VCaP (cell line): ENCODE results near the gene C1orf159.
"Not testable (repeated sequence)": the region's sequence is repeated elsewhere in the genome, so short reads cannot be mapped to it uniquely, and the experiment has no call there.

Source experiments
- H3K27ac ChIP-seq: fragments of 450-650 bp; 2 replicates; pipeline ENCODE4 v1.5.1; 2017
- TF ChIP-seq, protein P1 (sequence below): fragments of 450-650 bp; conservative IDR thresholded peaks from 2 replicates; pipeline ENCODE4 v1.5.1; 2017; ENCODE audit warnings: mild to moderate bottlenecking, moderate library complexity

Gene C1orf159

DNA sequence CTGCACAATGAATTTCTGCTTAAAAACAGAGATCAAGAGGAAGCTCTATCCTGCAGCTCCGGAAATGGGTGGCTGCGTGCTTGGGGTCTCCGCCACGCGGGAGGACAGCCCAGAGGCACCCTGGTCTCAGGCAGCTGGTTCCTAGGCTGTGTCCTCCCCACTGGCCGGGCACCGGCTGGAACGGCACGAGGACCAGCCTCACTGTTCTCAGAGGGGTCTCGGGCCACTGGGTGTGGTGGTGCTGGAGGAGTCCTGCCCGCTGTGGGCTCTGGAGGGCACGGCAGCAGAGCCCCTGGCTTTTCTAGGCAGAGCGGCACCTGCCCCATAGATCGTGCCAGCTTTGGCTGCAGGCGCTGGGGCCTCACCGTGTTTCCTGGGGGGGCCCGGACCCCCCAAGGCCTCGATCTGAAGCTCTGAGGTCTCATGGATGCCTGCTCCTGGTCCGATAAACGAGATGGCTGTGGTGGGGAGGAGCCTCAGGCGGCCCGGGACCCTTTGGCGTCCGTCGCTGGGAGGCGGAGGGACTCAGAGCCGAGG is 33.6 kb downstream of the C1orf159 start:
- TF ChIP-seq, protein P1, sequence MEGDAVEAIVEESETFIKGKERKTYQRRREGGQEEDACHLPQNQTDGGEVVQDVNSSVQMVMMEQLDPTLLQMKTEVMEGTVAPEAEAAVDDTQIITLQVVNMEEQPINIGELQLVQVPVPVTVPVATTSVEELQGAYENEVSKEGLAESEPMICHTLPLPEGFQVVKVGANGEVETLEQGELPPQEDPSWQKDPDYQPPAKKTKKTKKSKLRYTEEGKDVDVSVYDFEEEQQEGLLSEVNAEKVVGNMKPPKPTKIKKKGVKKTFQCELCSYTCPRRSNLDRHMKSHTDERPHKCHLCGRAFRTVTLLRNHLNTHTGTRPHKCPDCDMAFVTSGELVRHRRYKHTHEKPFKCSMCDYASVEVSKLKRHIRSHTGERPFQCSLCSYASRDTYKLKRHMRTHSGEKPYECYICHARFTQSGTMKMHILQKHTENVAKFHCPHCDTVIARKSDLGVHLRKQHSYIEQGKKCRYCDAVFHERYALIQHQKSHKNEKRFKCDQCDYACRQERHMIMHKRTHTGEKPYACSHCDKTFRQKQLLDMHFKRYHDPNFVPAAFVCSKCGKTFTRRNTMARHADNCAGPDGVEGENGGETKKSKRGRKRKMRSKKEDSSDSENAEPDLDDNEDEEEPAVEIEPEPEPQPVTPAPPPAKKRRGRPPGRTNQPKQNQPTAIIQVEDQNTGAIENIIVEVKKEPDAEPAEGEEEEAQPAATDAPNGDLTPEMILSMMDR = no peak
- H3K27ac ChIP-seq = no peak overlapping the region

DNA sequence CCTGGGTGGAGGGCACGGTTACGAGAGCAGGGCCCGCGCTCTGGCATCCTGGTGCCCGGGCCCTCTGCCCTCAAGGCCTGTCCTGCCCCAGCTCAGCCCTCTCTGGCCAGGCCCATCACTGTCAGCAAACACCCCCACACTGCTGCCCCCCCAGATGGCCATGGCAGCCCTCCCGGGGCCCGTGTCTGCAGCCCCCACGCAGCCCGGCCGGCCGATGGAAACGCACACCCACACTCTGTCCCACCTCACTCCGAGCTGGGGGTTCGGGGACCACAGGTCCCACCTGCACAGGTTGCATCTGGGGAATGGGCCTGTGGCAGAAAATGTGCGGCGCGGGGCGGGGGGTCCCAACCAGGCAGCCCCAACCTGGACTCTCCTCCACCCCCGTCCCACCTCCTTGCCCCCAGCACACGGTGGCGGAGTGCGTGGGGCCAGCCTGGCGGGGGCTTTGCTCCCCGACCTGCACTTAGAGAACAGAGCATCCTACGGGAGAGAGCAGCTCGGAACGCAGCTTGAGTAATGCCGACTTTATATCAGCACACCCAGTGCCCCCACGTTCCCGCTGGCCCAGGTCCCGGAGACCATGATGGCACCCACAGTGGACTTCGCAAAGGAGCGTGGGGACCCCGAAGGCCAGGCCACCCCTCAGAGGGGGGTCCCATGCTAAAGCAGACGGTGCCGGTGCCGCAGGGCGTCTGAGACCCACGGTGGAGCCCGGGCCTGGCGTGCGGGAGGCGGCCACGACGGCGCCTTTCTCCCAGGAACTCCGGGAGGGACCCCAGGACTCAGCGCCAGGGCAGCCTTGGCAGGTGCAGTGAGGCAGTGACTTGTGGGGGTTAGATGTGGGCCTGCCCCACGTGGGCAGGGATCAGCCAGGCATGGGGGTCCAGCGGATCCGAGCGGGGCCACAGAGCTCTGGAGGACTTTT is 34.3 kb downstream of the C1orf159 start:
- H3K27ac ChIP-seq = 0 out of 2 replicates have a peak overlapping the region, but pooled peaks have one; percentile 14
- TF ChIP-seq, protein P1 = no peak

DNA sequence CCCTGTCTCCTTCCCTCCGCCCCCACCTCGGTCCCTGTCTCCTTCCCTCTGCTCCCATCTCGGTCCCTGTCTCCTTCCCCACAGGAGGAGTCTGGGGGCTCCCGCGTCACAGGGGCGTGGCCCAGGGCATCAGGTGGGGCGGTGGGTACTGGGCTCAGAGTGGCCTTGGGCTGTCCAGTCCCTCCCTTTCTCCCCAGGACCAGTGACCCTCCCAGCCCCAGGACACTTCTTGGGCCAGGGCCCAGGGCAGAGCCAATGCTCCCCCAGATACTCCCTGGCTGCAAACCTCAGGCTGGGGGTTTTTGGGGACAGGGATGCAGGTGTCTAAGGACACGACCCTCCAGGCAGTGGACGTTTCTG is 35.0 kb downstream of the C1orf159 start:
- 0 out of 2 replicates have a peak overlapping the region, but pooled peaks have one; percentile 14 for H3K27ac ChIP-seq

DNA sequence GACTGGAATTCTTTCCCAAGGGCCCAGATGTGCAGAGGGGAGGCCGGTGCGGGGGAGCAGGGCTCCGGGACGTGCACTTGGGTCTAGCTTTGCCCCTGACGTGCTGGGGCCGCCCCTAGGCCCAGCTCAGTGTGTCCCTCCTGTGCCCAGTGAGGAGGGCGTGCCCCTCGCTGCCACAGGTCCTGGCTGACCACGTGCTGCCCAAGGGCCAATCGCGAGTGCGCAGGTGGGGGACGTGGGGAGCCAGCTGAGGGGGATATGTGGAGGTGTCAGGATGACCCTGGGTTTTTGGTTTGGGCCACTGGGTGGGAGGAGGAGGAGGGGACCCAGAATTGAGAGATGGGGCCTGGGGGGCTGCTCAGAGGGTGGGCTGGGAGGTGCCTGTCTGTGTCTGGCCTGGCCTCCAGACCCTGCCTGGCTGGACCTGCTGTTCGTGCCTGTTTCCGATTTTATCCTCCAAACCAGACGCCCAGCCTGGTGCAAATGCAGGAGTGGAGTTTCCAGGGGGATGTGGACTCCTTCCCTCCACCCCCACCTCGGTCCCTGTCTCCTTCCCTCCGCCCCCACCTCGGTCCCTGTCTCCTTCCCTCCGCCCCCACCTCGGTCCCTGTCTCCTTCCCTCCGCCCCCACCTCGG is 35.6 kb downstream of the C1orf159 start:
- peak overlapping the region; percentile 78 for H3K27ac ChIP-seq
- TF ChIP-seq, protein P1 = no peak

More for the DNA sequence above, 35.0 kb downstream of the C1orf159 start:
- TF ChIP-seq, protein P1 = no peak

DNA sequence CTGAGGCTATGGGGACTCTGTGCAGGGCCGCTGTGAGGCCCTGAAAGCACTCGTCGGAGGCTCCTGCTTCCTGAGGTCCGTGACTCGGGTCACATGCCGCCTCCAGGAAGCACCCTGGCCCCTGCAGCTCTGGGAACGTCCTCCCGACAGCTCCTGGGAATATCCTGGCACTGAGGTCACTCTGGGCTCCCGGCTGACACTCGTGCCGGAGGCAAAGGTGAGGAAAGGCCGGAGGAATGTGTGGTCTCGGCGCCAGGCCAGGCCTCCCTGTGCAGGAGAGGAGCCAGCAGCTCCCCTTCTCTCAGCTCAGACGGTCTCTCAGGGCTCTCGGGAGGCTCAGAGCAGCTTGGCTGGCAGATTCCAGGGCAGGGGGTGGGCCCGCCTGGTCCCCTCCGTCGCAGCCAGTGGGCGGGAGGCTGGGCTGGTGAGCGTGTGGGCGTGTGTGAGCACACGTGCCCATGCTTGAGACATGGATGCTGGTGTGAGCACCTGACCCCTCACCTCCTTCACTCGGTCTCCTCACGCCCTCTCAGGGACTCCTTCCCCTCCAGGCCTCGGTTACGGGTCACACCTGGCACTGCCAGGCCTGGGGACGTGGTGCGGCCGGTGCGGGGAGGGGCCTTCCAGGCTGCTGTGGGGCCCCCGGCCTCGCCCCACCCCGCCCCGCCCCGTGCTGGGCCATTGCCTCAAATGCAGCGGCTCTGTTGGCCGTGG is 36.3 kb downstream of the C1orf159 start:
- H3K27ac ChIP-seq = peak overlapping the region; percentile 78
- TF ChIP-seq, protein P1 = no peak

DNA sequence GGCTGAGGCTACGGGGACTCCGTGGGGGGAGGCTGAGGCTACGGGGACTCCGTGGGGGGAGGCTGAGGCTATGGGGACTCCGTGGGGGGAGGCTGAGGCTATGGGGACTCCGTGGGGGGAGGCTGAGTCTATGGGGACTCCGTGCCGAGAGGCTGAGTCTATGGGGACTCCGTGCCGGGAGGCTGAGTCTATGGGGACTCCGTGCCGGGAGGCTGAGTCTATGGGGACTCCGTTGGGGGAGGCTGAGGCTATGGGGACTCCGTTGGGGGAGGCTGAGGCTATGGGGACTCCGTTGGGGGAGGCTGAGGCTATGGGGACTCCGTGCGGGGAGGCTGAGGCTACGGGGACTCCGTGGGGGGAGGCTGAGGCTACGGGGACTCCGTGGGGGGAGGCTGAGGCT is 38.5 kb downstream of the C1orf159 start:
- not testable (repeated sequence) for H3K27ac ChIP-seq

DNA sequence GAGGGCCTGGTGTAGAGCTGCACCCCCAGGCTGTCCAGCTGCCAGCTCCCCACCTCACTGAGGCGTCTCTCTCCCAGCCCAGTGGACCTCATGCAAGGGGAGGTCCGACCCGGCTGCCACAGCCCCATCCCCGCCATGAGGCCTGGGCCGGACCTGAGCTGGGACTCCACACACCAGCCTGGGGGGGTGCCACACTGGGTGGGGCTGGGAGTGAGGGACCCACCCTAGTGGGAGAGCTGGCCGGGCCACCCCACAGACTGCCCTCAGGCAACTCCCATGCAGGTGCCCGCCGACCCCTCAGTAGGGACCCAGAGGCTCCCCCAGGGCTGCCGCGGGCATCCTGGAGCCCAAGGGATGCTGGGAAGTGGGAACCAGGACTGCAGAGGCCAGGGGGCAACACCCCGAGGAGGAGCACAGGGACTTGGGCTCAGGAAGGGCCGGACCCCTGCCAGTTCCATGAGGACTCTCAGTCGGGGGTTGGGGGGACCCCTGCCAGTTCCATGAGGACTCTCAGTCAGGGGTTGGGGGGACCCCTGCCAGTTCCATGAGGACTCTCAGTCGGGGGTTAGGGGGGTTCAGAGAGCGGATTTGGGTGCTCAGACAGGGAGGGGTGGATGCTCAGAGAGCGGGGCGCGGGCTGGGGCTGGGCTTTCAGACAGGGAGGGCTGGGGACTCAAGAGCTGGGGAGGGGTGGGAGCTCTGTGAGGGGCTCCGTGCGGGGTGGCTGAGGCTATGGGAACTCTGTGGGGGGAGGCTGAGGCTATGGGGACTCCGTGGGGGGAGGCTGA is 40.5 kb downstream of the C1orf159 start:
- TF ChIP-seq, protein P1 = no peak
- no peak overlapping the region; the same call in 1 of the 2 replicates for H3K27ac ChIP-seq
